Panc1 (cell line): ENCODE data around the gene WDR7. TPM values are rescaled to one million over a fixed set of nuclear protein-coding genes. Genes with fewer than 3 reads are reported as not detected.

ENCODE experiments used
- ATAC-seq: fragments of 200-7000 bp; cut with Tn5 transposase; 2 replicates; pipeline ENCODE4 v1.9.1; 2020; ENCODE audit warnings: mild to moderate bottlenecking, moderate library complexity
- BruUV-seq: library from RNA; stranded (reverse); fragments of 400-500 nt; replicated peaks from 2 replicates; lab custom pipeline; 2021; lab: Mats Ljungman, UMichigan
- CTCF ChIA-PET: fragments of 300-600 bp; sonication (Branson Sonifier 250); formaldehyde crosslinking; loops from one replicate; lab custom pipeline; 2022; ENCODE audit warnings: antibody characterized with exemption; lab: Charles Lee
- POLR2A ChIA-PET: fragments of 300-600 bp; sonication (Branson Sonifier 250); formaldehyde crosslinking; loops from one replicate; lab custom pipeline; 2022; ENCODE audit warnings: antibody characterized with exemption; lab: Charles Lee
- DNase-seq: peaks from one replicate; pipeline ENCODE4 v3.0.0-alpha.2; 2010; ENCODE audit warnings: low read depth, low spot score
- H3K27ac ChIP-seq: 2 replicates; pipeline ENCODE4 v1.5.1; 2011; ENCODE audit warnings: mild to moderate bottlenecking, low read length, inconsistent platforms
- H3K27me3 ChIP-seq: fragments of 200-500 bp; sonication (Bioruptor generic); 2 replicates; pipeline ENCODE4 v1.6.0; 2014; ENCODE audit warnings: low read length, inconsistent platforms; ENCODE audit not compliant: control insufficient read depth, insufficient read depth
- H3K36me3 ChIP-seq: fragments of 200-500 bp; sonication (Bioruptor generic); 2 replicates; pipeline ENCODE4 v1.5.1; 2014; ENCODE audit warnings: inconsistent platforms, mild to moderate bottlenecking, low read length, moderate library complexity; ENCODE audit not compliant: control insufficient read depth, insufficient read depth
- H3K4me1 ChIP-seq: 2 replicates; pipeline ENCODE4 v1.5.1; 2011; ENCODE audit warnings: inconsistent platforms, mild to moderate bottlenecking, low read length, moderate library complexity; ENCODE audit not compliant: control insufficient read depth, insufficient read depth
- H3K4me3 ChIP-seq, 2 experiments: 2 replicates each; pipeline ENCODE4 v1.5.1; 2011 to 2012; ENCODE audit warnings: low read depth in 2 of 2, low read length in 2 of 2, mild to moderate bottlenecking in 2 of 2, inconsistent platforms in 1 of 2, moderate library complexity in 1 of 2
- H3K9me3 ChIP-seq: fragments of 200-500 bp; sonication (Bioruptor generic); 2 replicates; pipeline ENCODE4 v1.5.1; 2014; ENCODE audit warnings: low read depth, mild to moderate bottlenecking, inconsistent platforms, low read length, moderate library complexity; ENCODE audit not compliant: control insufficient read depth, insufficient read depth
- CTCF ChIP-seq: fragments of 450-650 bp; IDR thresholded peaks from 2 replicates; pipeline ENCODE4 v1.5.1; 2017; ENCODE audit warnings: mild to moderate bottlenecking
- POLR2AphosphoS5 ChIP-seq: IDR thresholded peaks from 2 replicates; pipeline ENCODE4 v1.6.1; 2012; ENCODE audit warnings: mild to moderate bottlenecking, low read depth, low read length, moderate library complexity
- REST ChIP-seq, 2 experiments: IDR thresholded peaks; 2 replicates each; pipeline ENCODE4 v1.6.1; 2011 to 2012; ENCODE audit warnings: low read depth in 2 of 2, control low read depth in 1 of 2, low read length in 1 of 2, mild to moderate bottlenecking in 1 of 2, moderate library complexity in 1 of 2; ENCODE audit not compliant: insufficient read depth in 1 of 2
- SIN3A ChIP-seq: IDR thresholded peaks from 2 replicates; pipeline ENCODE4 v1.6.1; 2012; ENCODE audit warnings: low read depth, mild to moderate bottlenecking, low read length, moderate library complexity, borderline replicate concordance; ENCODE audit not compliant: insufficient read depth
- TCF7L2 ChIP-seq: IDR thresholded peaks from 2 replicates; pipeline ENCODE4 v1.6.1; 2011; ENCODE audit warnings: mild to moderate bottlenecking, low read depth, low read length, inconsistent platforms
- in situ Hi-C: cut with HindIII; loops from 2 replicates; pipeline ENCODE4 v1.10.0; 2016; ENCODE audit warnings: low sequenced_read_pairs, low pct_unique_long_range_greater_than_20kb
- intact Hi-C: fragments of 100-400 bp; cut with micrococcal nuclease; formaldehyde crosslinking; loops from one replicate; pipeline ENCODE4 v1.10.0; 2022; ENCODE audit not compliant: unreplicated experiment
- total RNA-seq: library from RNA; stranded (reverse); gene quantifications from one replicate; pipeline ENCODE4 v1.2.1, GENCODE V29; 2021; ENCODE audit not compliant: unreplicated experiment

Gene WDR7
- total RNA-seq, 1 experiment from 2014 or later = 12.3 TPM

GRCh38 chr18:56872140-56872539 lies 221.0 kb downstream of the WDR7 start:
- intact Hi-C loops = no loop called here
- BruUV-seq = no TSS peak
- ATAC-seq = no peak
- H3K9me3 ChIP-seq = no peaks in the 10 kb centered on the region
- ChIA-PET POLR2A (no interaction called here), CTCF (no interaction called here)
- no peaks in the 10 kb centered on the region for H3K27me3 ChIP-seq
- no peak for DNase-seq
- TF ChIP-seq TCF7L2 (no peak), POLR2AphosphoS5 (no peak)
- in situ Hi-C loops = no loop called here
- H3K4me3 ChIP-seq = no peak overlapping the region
- H3K27ac ChIP-seq = no peak overlapping the region
- no peaks in the 10 kb centered on the region for H3K4me1 ChIP-seq
- H3K36me3 ChIP-seq = no peaks in the 10 kb centered on the region

GRCh38 chr18:56873441-56874140 lies 222.4 kb downstream of the WDR7 start:
- H3K27ac ChIP-seq = no peak overlapping the region
- no peak overlapping the region for H3K4me3 ChIP-seq
- H3K27me3 ChIP-seq = no peaks in the 10 kb centered on the region
- no peaks in the 10 kb centered on the region for H3K36me3 ChIP-seq
- TF ChIP-seq SIN3A = no peak
- TF ChIP-seq POLR2AphosphoS5 = no peak
- no peak for TF ChIP-seq TCF7L2
- TF ChIP-seq REST (IDR thresholded peaks at IDR 0.05; ENCODE audit: insufficient read depth in 1 of 2, low read depth in 2 of 2, low read length in 1 of 2) = no peak
- TF ChIP-seq CTCF = no peak
- no peaks in the 10 kb centered on the region for H3K4me1 ChIP-seq
- CTCF ChIA-PET = no interaction called here
- no peak for DNase-seq
- in situ Hi-C loops (no loop called here), intact Hi-C loops (no loop called here)
- H3K9me3 ChIP-seq = no peaks in the 10 kb centered on the region
- ATAC-seq = no peak
- no TSS peak for BruUV-seq
- POLR2A ChIA-PET = interaction anchor here (0.7 kb wide), 1 partner anchor 702 kb away, joined by 3 read pairs; no protein-coding TSS in a partner anchor

- ChIA-PET POLR2A (no interaction called here), CTCF (no interaction called here)
- ATAC-seq (no peak), DNase-seq (no peak)
- H3K9me3 ChIP-seq = no peaks in the 10 kb centered on the region
- TF ChIP-seq CTCF (no peak), REST (IDR thresholded peaks at IDR 0.05; ENCODE audit: insufficient read depth in 1 of 2, low read depth in 2 of 2, low read length in 1 of 2) (no peak), POLR2AphosphoS5 (no peak), SIN3A (no peak), TCF7L2 (no peak)
- H3K4me3 ChIP-seq = no peak overlapping the region
- no peaks in the 10 kb centered on the region for H3K36me3 ChIP-seq
- in situ Hi-C loops = no loop called here
- no peak overlapping the region for H3K27ac ChIP-seq
- H3K27me3 ChIP-seq = no peaks in the 10 kb centered on the region
- H3K4me1 ChIP-seq = no peaks in the 10 kb centered on the region
- intact Hi-C loops = no loop called here
- BruUV-seq = no TSS peak
Measured at GRCh38 chr18:56878711-56879110, 227.6 kb downstream of the WDR7 start.
